WI38 (cell line): Measurements from ENCODE around the gene RASAL2.
"Not testable (repeated sequence)": the region's sequence is repeated elsewhere in the genome, so short reads cannot be mapped to it uniquely, and the experiment has no call there.

Source experiments
- H3K4me3 ChIP-seq: 2 replicates; pipeline ENCODE4 v1.5.1; 2011; ENCODE audit warnings: low read depth, mild to moderate bottlenecking, control low read depth, low read length
- CTCF ChIP-seq: IDR thresholded peaks from 2 replicates; pipeline ENCODE4 v1.5.1; 2012; ENCODE audit warnings: low read depth, mild to moderate bottlenecking, control low read depth, low read length

The RASAL2 gene

GRCh38 chr1:178301141-178301540 is 207.2 kb downstream of the RASAL2 start:
- H3K4me3 ChIP-seq, result no peak overlapping the region
- TF ChIP-seq CTCF, result no peak

- no peak for TF ChIP-seq CTCF
- no peak overlapping the region for H3K4me3 ChIP-seq
Observed at GRCh38 chr1:178307264-178307663, 213.4 kb downstream of the RASAL2 start.

GRCh38 chr1:178308438-178308837 is 214.5 kb downstream of the RASAL2 start:
- H3K4me3 ChIP-seq, result no peak overlapping the region
- no peak for TF ChIP-seq CTCF

DNA sequence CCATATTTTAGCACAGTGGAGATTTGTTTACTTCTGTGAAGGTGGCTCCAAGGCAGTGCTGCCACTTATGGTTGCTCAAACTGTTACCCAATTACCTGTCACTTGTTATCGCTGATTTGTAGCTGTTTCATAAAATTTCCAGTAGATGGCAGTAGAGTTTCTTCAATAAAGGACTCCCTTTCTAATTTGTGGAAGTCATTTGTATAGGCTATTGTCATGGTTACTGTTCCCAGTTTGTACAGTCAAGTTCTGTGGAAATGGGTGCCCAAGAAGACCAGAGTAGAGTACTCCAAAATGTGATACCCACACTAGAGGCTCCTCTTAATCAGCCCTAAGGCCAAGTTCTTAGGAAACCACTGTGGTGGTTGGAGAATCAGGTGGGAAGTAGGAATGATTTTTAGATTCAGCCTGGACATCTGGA is 216.8 kb downstream of the RASAL2 start:
- H3K4me3 ChIP-seq, result no peak overlapping the region
- TF ChIP-seq CTCF, result peak; percentile 36

- no peak overlapping the region for H3K4me3 ChIP-seq
- no peak for TF ChIP-seq CTCF
Observed at GRCh38 chr1:178311164-178311563, 217.3 kb downstream of the RASAL2 start.

GRCh38 chr1:178320280-178320982 is 226.5 kb downstream of the RASAL2 start:
- H3K4me3 ChIP-seq, result not testable (repeated sequence)

- H3K4me3 ChIP-seq, result no peak overlapping the region
- TF ChIP-seq CTCF, result no peak
Observed at GRCh38 chr1:178323067-178323466, 229.2 kb downstream of the RASAL2 start.

- no peak overlapping the region for H3K4me3 ChIP-seq
- no peak for TF ChIP-seq CTCF
Observed at GRCh38 chr1:178324003-178324402, 230.1 kb downstream of the RASAL2 start.
